ENCODE measurements around the gene TMEM141. TPM values are rescaled to one million over a fixed set of nuclear protein-coding genes. Genes with fewer than 3 reads are reported as not detected.

The TMEM141 gene
- total RNA-seq (2022; extraction: Qiagen RNA extraction) = 62.2 to 73.5 TPM (median 69.2 TPM) in 5 replicates

DNA sequence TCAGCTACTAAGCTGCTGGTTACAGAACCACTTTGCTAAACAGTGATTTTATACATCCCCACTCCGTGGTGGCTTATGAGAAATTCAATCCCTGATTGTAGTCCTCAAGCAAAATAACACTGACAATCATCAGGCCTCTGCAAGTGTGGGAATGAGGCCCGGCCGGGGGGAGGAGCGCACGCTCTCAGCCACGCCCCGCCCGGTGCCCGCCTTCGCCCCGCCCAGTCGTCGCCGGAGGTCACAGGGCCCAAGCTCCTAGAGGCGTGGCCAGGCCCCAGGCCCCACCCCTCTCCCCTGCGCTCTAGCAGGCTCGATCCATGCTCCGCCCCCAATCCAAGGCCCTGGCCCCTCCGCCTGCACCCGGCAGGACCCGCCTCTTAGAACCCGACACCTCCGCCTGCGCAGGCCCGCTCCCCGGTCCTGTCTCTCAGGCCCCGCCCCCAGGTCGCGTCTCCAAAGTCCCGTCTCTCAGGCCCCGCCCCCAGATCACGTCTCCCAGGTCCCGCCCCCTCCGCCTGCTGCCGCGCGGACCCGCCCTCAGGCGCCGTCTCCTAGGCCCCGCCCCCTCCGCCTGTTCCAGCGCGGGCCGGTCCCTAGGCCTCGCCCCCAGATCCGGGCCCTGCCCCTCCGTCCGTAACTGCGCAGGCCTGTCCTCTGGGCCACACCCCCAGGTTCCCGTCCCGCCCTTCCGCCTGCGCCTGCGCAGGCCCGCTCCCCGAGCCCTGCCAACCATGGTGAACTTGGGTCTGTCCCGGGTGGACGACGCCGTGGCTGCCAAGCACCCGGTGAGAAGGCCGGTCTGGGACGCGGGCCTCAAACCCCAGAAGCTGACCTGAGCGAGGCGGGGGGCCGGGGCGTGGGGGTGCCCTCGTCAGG, at the start of gene TMEM141:
Gene TMEM141 (plus strand): TSS at position 705 of the 876 bp plus-strand sequence. CDS start 27 bp downstream, at position 732.

DNA sequence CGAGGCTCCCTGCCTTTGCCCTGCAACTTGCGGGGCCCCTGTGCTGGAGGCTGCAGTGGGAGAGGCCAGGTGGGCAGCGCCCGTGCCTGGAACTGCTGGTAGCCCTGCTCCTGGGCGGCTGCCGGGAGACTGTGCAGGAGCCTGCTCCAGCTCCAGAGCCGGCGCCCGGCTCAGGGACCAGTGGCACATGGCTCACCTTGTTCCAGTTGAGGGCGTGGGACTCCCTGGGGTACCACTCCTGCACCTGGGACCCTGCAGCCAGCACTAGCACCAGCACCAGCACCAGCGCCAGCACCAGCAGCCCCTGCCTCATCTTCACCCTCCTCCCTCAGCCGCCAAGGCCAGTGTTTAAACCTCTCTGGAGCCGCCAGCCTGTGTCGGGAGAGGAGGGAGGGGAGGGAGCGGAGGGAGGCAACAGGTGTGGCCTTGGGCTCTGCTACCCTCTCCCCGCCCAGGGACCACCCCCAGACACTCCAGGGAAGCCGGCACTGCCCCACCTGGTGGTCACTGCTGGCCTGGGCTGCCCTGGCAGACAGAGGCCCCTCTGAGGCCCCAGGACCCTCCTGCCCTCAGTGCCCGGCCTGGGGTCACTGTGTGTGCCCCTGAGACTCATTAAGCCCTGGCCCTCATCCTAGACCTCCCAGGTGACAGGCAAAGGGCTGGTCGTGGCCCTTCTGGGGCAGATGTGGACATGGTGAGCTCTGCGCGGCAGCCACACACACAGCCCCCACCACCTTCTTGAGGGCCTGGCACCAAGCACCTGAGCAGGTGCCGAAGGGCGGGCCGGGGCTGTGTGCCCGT, 48.4 kb upstream of the TMEM141 start, which contains the start of gene LCN10:
Gene LCN10 (minus strand): TSS at position 350 of the 801 bp plus-strand sequence. CDS start 37 bp downstream, at position 313.

DNA sequence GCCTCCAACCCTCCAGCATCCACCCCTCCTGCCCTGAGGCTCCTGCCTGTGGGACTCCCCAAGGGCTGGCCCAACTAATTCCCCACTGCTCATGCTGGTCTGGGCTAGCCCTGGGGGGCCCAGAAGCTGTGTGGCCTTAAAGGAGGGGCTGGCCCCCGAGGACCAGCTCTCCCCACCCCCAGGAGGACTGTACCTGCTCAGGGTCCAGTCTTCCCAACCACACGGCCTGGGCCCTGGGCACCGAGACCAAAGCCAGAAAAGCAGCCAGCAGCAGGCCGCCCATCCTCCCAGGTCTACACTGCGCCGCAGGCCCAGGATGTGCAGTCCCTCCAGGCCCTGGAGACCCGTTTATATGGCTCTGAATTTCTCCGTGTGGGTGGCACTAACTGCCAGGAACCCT, 42.9 kb upstream of the TMEM141 start, which contains the start of gene LCN6:
Gene LCN6 (minus strand): TSS at position 325 of the 400 bp plus-strand sequence. CDS start 42 bp downstream, at position 283.

DNA sequence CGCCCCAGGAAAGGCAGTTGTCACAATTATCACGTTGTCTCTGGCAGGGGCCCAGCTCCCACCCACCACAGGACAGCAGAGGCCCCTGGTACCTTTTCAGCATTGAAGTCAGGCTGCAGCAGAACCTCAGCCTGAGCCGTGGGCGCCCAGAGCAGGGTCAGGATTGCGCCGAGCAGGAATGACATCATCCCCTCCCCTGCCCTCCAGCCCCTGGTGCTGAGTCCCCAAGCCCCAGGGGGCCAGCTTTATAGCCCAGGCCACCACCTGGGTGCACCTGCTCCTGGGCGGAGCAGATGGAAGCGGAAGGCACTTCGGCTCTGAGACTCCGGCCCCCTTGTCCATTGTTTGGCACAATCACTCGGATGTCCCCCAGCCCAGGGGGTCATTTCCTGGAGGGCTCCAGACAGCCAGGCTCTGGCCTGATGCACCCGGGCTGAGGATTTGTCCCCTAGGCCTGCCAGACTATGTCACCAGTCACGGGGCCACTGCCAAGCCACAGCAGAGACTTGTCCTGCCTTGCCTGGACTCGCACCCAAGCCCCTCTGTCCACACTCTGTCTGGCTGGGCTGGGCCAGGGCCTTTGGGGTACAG, 26.7 kb upstream of the TMEM141 start, which contains the start of gene LCN15:
Gene LCN15 (minus strand): TSS at position 218 of the 591 bp plus-strand sequence. CDS start 30 bp downstream, at position 188.

DNA sequence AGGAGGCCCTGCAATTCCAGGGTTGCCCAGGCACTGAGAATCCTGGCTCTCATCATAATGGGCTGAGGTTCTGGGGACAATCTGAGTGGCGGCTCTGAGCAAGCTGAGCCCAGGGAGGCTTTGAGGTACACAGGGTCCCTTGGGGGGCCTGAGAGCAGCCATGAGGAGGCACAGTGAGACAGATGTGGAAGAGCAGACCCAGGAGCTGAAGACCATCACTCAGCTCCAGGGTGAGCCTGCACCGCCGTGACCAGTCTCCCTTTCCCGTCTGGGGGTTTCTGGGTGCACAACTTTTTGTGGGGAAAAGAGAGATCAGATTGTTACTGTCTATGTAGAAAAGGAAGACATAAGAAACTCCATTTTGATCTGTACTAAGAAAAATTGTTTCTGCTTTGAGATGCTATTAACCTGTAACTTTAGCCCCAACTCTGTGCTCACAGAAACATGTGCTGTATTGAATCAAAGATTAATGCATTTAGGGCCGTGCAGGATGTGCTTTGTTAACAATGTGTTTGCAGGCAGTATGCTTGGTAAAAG, 5.2 kb downstream of the TMEM141 start, which contains the start of gene CCDC183:
Gene CCDC183 (plus strand): TSS at position 101 of the 537 bp plus-strand sequence. CDS start 60 bp downstream, at position 161.

DNA sequence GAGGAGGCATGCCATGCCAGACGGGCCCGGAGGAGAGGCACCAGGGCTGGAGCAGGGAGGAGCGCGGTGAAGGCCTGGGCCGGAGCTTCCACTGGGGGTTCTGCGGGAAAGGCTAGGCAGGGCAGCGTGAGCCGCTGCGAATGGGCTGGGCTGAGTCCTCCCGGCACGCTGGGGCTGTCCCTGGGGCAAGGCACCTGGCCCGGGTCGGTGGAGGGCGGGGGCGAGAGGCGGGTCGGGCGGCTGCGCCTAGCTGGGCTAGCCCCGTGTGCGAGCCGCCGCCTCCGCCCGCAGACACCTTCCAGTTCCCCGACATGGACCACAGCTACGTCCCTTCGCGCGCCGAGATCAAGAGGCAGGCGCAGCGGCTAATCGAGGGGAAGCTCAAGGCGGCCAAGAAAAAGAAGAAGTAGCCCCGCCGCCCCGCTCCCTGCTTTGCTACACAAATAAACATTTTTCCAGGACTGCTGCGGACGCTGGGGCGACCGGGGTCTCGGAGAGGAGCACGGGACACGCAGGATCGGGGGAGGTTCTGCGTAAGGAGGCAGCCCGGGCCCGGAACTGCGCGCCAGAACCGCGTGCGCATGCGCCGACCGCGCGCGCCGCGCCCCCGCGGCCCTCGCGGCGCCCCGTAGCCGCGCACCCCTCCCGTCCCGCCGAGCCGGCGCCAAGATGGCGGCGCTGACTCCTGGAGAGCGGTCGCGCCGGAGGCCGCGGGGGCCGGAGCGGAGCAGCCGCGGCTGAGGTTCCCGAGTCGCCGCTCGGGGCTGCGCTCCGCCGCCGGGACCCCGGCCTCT, 16.3 kb downstream of the TMEM141 start, which contains the start of gene RABL6:
Gene RABL6 (plus strand): TSS at position 668 of the 794 bp plus-strand sequence. CDS start 249 bp downstream, outside the sequence.

DNA sequence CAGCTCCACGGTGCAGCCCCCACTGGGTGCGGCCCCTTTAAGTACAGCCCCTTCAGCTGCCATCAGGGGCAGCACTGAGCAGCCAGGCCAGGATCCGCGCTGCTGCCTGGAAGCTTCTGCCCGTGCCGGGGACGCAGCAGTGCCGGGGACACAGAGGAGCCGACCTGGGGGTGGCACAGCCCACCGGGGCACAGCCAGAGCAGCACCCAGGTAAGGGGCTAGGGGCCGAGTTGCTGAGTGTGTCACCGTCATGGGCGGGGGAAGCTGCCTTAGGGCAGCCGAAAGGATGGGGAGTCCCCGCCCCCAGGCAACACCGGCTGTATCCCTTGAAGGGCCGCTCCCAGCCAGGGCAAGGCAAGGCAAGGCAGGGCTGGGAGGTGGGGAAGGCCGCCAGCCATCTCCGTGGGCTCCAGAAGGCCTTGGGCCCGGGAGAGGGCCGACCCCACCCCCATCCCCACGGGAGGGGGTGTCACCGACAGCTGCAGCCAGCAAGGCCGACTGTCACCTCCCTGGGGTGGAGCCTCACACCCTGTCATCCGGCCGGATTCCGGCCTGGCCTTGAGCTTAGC, 51.3 kb downstream of the TMEM141 start, which contains the start of gene AJM1:
Gene AJM1 (plus strand): TSS at position 99 of the 569 bp plus-strand sequence. CDS start 1,937 bp downstream, outside the sequence.

Other genes with a start within 250 kb of the TMEM141 start
- gene NOTCH1, start 245.3 kb upstream of the TMEM141 start, total RNA-seq (2022; extraction: Qiagen RNA extraction) = 6.5 to 13.7 TPM (median 13.2 TPM) in 5 replicates
- 35.0 to 54.9 TPM (median 51.5 TPM) in 5 replicates for gene EGFL7, start 128.4 kb upstream of the TMEM141 start, total RNA-seq (2022; extraction: Qiagen RNA extraction)
- 63.7 to 100 TPM (median 98.4 TPM) in 5 replicates for gene AGPAT2, start 103.9 kb upstream of the TMEM141 start, total RNA-seq (2022; extraction: Qiagen RNA extraction)
- 6.2 to 8.5 TPM (median 7.3 TPM) in 5 replicates for gene DIPK1B, start 78.8 kb upstream of the TMEM141 start, total RNA-seq (2022; extraction: Qiagen RNA extraction)
- gene LCN10, start 48.4 kb upstream of the TMEM141 start, total RNA-seq (2022; extraction: Qiagen RNA extraction) = 0.04 TPM in 1 of 5 replicates, not detected in the others
- not detected in 5 replicates for gene LCN6, start 42.8 kb upstream of the TMEM141 start, total RNA-seq (2022; extraction: Qiagen RNA extraction)
- not detected in 5 replicates for gene LCN8, start 33.1 kb upstream of the TMEM141 start, total RNA-seq (2022; extraction: Qiagen RNA extraction)
- gene LCN15, start 26.8 kb upstream of the TMEM141 start, total RNA-seq (2022; extraction: Qiagen RNA extraction) = 0.09 TPM in 2 of 5 replicates, not detected in the others
- gene CCDC183, start 5.0 kb downstream of the TMEM141 start, total RNA-seq (2022; extraction: Qiagen RNA extraction) = 0.11 to 0.43 TPM (median 0.27 TPM) in 5 replicates
- 58.8 to 88.7 TPM (median 79.5 TPM) in 5 replicates for gene RABL6, start 16.6 kb downstream of the TMEM141 start, total RNA-seq (2022; extraction: Qiagen RNA extraction)
- 3.2 to 4.8 TPM (median 4.3 TPM) in 5 replicates for gene AJM1, start 51.1 kb downstream of the TMEM141 start, total RNA-seq (2022; extraction: Qiagen RNA extraction)
- 263 to 301 TPM (median 279 TPM) in 5 replicates for gene PHPT1, start 58.1 kb downstream of the TMEM141 start, total RNA-seq (2022; extraction: Qiagen RNA extraction)
- gene MAMDC4, start 61.0 kb downstream of the TMEM141 start, total RNA-seq (2022; extraction: Qiagen RNA extraction) = 1.3 to 4.3 TPM (median 3.4 TPM) in 5 replicates
- gene EDF1, start 75.0 kb downstream of the TMEM141 start, total RNA-seq (2022; extraction: Qiagen RNA extraction) = 486 to 542 TPM (median 487 TPM) in 5 replicates
- gene TRAF2, start 95.2 kb downstream of the TMEM141 start, total RNA-seq (2022; extraction: Qiagen RNA extraction) = 34.2 to 59.3 TPM (median 51.5 TPM) in 5 replicates
- gene FBXW5, start 153.4 kb downstream of the TMEM141 start, total RNA-seq (2022; extraction: Qiagen RNA extraction) = 57.0 to 103 TPM (median 97.7 TPM) in 5 replicates
- 0.42 to 1.4 TPM (median 1.0 TPM) in 5 replicates for gene C8G, start 153.9 kb downstream of the TMEM141 start, total RNA-seq (2022; extraction: Qiagen RNA extraction)
- gene LCN12, start 160.9 kb downstream of the TMEM141 start, total RNA-seq (2022; extraction: Qiagen RNA extraction) = 0.48 to 1.6 TPM (median 1.3 TPM) in 5 replicates
- gene PTGDS, start 186.2 kb downstream of the TMEM141 start, total RNA-seq (2022; extraction: Qiagen RNA extraction) = 0.28 to 1.4 TPM (median 0.77 TPM) in 5 replicates
- 0.03 to 0.31 TPM (median 0.18 TPM) in 5 replicates for gene LCNL1, start 191.6 kb downstream of the TMEM141 start, total RNA-seq (2022; extraction: Qiagen RNA extraction)
- 43.1 to 70.9 TPM (median 62.8 TPM) in 5 replicates for gene PAXX, start 201.1 kb downstream of the TMEM141 start, total RNA-seq (2022; extraction: Qiagen RNA extraction)
- 3.3 to 6.7 TPM (median 5.0 TPM) in 5 replicates for gene CLIC3, start 205.2 kb downstream of the TMEM141 start, total RNA-seq (2022; extraction: Qiagen RNA extraction)
- 12.4 to 27.7 TPM (median 24.8 TPM) in 5 replicates for gene ABCA2, start 236.9 kb downstream of the TMEM141 start, total RNA-seq (2022; extraction: Qiagen RNA extraction)
- gene FUT7, start 240.7 kb downstream of the TMEM141 start, total RNA-seq (2022; extraction: Qiagen RNA extraction) = 0.04 to 0.10 TPM (median 0.05 TPM) in 4 of 5 replicates, not detected in the other